Left kidney (tissue), 2 donors: ENCODE measurements around the gene NEUROG3. TPM values are rescaled to one million over a fixed set of nuclear protein-coding genes. Genes with fewer than 3 reads are reported as not detected.
"Not testable (repeated sequence)": the region's sequence is repeated elsewhere in the genome, so short reads cannot be mapped to it uniquely, and the experiment has no call there.

Experiments
- DNase-seq: peaks from one replicate; pipeline ENCODE4 v3.0.0-alpha.2; 2013
- polyA plus RNA-seq: library from polyadenylated mRNA; unstranded; fragments of 120-200 nt; gene quantifications from one replicate; pipeline ENCODE4 v1.2.1, GENCODE V29; 2013; ENCODE audit not compliant: insufficient read length

Gene NEUROG3
- polyA plus RNA-seq, 1 donor: not detected

DNA sequence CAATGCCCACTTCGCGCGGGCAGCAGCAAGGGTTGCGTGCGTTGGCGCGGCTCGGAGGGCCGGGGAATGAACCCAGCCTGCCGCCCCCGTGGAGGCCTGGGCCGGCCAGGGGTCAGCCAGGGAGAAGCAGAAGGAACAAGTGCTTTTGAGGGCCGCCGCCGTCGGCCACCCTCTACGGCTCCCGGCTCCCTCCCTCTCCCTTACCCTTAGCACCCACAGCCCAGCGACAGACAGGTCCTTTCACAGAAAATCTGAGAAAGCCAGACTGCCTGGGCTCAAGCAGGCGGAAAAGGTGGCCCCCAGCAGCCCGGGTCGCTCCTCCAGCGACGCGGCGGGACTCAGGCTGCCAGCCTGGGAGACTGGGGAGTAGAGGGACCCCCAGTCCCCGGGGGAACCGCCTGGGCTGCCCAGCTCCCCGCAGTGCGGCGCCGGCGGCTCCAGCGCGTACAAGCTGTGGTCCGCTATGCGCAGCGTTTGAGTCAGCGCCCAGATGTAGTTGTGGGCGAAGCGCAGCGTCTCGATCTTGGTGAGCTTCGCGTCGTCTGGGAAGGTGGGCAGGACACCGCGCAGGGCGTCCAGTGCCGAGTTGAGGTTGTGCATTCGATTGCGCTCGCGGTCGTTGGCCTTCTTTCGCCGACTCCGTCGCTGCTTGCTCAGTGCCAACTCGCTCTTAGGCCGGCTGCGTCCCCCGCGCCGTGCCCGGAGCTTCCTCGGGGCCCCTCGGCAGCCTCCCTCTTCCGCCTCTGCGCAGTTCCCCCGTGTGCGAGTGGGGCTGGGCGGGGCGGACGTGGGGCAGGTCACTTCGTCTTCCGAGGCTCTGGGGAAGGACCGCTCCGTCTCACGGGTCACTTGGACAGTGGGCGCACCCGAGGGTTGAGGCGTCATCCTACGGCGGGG is 815 bp downstream of the NEUROG3 start:
- DNase-seq: no peak

DNA sequence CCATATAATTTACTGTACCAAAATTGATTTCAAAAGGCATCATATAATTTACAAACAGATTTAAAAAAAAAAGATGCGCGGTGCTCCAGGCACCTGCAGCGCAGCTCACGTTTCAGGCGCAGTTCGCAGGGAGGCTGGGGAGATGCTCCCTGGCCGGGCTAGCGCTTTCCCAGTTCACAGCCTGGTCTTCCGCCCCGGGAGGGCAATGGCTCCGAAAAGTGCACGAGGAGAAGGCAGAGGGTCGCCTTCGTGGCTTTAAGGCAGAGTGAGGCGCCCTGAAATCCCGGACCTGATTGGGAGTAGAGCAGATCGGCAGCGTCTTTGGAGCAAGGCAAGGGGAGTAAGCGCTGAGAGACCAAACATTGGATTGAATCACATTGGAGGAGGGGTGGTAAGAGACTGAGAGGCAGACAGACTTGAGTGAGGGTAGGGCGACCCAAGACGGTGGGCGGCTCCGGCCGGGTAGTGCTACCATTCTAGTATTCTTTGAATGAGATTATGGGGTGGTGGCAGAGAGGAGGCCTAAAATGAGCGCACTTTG is 1.5 kb downstream of the NEUROG3 start:
- DNase-seq: no peak

DNA sequence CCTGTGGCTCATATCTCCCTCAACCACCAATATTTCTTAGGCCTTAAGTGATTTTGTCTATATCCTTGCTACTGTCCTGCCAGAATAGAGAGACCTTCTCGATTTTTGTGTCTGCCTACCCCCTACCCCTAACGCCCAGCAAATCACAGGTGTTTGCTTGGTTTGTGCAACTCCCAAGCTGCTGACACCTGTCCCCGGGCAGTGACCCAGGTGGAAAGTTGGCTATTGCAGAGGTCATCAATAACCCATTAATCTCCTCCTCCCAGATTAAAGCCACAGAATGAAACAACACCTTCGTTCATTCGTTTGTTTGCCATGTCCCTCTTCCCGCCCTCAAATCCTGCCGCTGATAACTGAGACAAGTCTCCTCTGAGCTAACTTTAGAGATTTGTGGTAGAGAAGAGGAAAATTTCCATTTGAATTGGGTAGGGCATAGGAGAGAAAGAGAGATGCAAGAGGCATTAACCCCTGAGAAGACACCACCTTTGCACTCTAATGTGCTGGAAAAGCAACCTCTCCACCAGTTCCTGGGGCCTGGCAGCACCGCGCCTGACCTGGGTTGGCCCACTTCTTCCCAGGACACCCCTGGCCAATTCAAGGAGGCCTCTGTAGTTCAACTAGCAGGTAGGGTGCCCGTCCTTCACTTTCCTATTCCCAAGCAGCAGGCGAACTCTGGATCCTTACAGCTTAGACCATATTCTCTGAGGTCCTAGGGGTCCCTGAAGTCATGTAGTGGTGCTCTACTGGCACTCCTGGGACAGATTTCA is 3.0 kb downstream of the NEUROG3 start:
- no peak for DNase-seq

DNA sequence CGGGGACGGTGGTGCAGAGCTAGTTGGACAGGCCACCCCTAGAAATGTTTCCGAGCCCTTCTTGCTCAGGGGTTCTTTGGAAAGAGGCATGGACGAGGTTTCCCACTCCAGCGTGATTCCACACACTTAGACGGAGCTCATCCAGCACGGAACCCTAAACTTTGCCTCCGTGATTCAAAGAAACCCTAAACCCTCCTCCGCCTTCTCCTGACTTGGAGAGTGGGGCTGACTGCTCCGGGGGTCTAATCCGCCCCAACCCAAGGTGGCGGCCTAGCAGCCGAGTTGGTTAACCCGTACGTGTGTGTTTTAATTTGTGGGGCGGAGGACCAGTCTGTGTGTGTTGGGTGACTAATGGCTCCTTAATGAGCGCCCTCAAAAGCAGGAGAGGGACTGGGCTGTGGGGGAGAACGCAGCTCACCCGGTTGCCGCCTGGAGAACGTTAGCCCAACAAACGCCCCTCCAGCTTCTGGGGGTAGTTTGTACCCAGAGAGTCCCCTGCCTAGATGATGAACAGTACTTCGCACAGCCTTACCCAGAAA is 3.8 kb downstream of the NEUROG3 start:
- DNase-seq: no peak

DNA sequence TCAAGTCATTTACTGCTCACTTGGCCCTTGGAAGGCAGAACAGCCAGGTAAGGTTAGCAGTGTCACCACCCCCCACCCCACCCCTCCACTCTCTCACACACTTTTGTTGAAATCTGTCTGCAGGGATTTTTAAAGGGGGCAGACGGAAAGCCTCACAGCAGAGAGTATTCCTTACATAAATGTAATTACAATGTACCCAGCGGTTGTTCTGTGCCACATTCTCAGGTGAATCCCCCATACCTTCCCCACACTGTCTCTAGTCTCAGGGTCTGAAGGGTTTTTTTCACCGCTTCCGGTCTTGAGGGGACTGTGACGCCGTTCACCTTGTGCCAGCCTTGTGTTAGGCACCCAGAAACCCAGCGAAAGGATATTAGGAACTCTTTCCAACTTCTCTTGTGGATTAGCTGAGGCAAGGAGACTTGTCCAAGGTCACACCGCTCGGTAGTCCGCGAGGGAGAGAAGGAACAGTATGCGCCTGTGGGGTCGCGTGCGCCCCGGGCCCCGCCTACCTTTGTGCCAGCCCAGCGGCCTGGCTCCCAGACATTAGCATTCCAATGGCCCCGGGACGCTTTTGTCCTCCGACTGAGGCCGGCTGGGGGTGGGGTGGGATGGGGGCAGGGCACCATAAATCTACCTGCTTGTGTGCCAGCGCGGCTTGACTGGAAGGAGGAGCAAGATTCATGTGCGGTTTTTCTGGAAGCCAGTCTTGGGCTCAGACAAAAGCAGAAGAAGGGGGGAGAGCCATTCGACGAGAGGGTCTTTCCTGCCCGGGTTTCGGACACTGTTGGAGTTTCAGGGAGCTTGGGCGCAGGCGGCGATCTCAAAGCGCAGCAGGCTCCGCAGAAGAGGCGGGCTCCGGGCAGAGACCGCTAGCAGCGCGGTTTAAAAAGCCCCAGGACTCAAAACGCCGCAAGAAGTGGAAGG is 4.5 kb downstream of the NEUROG3 start:
- no peak for DNase-seq

DNA sequence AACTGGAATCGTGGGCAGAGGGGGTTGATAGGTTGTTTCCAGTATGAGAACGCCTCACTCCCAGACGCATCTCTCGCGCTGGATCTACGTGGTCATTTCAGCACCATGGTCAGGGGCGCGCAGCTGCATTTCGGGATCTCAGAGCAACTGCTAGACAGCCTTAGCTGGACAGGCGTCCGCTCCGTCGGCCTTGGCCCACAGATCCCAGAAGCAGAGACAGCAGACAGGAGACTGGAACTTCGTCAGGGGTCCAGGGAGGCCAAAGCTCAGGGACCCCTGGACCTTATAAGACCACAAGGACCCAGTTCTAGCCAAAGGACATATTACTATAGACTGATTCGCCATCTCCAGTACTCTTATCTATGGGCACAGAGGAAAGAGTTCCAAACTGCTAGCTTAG is 5.3 kb downstream of the NEUROG3 start:
- peak; percentile 71 for DNase-seq

DNA sequence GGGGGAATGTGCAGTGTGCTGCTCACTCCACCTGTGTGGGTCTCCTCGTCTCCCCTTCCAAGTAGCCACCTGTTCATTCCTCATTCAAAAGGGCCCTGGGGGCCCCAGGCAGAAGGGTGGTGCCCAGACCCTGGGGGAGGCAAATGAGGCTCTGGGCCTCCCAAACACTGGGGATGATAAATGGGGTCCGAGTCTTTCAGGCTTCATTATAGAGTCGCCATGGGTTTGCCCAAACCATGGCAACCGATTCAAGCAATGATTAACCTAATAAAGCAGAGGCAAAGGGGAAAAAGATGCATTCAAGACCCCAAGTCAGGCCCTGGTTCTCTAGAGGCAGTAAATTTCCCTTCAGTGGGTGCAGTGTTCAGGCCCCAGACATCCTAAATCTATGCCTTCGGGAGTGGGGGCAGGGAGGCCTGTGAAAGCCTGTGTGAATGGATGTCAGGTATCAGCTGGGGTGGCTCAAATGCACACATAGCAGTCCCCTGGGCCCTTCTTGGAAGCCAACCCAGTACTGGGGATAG is 10.4 kb downstream of the NEUROG3 start:
- DNase-seq: no peak

DNA sequence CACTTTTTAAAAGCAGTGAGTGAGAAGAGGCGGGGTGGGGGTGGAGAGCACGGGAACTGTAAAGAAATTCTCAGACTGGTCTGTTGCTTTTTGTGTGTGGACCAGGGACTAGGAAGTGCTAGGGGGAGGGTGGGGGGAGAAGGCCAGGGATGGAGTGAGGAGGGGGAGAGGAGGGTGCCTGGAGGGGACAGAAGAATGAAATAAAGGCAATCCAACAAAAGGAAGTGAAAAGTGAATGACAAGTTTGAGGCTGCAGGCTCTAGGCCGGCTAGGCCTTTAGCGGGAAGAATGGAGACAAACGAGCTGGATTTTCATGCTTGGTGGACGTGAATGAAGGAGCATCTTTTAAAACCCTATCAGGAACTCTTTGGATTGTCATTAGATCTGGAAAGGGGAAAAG is 13.7 kb downstream of the NEUROG3 start:
- DNase-seq: no peak

DNA sequence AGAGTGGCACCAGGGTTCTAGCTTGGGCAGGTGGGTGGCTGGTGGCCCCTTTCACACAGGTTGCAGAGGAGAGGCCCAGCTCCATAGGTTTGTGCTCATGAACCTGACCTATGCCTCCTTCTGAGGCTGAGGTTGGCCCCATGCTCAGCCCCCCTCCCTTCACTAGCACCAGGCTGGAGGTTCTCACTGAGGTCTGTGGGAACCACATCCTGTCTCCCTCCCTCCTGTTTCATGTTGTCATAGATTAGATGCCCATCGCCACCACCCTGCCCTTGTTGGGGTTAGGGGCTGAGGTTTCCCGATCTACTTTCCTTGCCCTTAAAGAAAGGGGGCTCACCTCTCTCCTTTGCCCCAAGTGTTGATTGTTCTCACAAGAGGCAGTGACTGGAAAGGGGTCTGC is 14.7 kb downstream of the NEUROG3 start:
- DNase-seq: no peak

DNA sequence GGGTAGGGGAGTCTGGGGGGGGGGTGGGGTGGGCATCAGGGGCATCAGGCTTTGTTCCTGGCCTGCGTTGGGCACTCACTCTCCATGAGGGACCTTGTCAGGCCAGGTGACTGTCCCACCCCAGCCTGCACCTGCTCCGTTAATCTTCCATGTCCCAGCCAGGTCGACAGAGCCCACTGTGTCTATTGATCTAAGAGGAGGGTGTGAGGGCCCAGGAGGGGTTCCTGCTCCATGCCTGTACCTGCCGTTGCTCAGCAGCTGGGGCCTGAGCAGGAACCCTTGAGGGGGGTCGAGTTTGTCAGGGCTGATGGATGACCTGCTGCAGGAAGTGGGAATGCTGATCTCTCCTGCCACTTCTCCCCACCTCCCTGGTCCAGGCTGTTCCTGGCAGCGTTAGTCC is 18.6 kb downstream of the NEUROG3 start:
- no peak for DNase-seq

DNA sequence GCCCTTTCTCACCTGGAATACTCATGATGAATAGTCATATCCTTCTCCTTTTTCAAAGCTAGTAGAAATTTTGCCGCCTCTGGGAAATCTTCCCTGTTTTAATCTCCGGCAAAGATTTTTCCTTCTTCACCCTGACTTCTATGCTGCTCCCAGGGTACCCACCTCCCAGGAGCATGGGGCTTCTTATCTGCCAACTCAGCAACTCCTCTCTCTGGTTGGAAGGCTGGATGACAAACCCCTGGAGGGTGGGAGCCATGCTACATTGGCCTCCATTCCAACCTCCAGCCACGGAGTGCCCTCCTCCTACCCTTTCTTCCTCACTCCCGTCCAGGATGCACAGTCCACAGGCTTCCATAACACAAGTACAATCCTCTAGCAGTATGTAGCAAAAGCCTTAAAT is 19.9 kb downstream of the NEUROG3 start:
- no peak for DNase-seq

DNA sequence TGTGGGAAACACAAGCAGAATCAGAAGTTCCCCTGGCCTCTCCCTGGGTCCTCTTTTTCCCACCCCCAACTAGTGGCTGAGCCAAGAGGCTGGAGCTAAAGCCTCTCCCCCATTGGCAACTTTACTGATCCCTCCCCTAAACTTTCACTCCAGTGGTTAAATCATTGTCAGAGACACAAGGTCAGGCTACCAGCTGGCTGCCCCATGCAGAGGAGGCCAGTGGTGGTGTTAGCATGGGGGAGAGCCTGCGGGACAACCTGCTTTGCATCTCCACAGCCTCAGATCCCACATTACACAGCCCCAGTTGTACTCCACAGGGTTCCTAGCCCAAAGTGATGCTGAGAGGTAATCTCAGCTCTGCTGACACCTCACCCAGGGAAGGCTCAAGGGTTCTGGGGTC is 21.0 kb downstream of the NEUROG3 start:
- DNase-seq: no peak

DNA sequence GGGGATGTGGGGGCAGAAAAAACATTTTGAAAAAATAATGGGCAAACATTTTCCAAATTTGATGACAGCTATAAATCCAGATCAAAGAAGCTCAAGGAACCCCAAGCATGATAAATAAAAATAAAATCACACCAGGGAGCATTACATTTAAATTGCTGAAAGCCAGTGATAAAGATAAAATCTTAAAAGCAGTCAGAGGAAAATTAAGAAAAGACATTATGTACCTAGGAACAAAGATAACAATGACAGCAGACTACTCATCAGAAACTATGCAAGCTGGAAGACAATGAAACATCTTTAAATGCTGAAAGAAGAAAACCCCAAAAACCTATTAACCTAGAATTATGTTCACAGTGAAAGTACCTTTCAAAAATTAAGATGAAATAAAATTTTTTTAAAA is 23.3 kb downstream of the NEUROG3 start:
- no peak for DNase-seq

DNA sequence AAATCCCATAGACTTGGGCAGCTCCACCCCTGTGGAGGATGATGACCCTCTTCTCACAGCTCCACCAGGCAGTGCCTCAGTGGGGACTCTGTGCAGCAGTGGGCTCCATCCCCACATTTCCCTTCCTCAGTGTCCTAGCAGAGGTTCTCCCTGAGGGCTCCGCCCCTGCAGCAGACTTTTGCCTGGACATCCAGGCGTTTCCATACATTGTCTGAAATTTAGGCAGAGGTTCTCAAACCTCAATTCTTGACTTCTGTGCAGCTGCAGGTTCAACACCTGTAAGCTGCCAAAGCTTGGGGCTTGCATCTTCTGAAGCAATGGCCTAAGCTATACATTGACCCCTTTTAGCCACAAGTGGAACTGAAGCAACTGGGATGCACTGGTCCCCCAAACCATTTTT is 31.8 kb downstream of the NEUROG3 start:
- no peak for DNase-seq

DNA sequence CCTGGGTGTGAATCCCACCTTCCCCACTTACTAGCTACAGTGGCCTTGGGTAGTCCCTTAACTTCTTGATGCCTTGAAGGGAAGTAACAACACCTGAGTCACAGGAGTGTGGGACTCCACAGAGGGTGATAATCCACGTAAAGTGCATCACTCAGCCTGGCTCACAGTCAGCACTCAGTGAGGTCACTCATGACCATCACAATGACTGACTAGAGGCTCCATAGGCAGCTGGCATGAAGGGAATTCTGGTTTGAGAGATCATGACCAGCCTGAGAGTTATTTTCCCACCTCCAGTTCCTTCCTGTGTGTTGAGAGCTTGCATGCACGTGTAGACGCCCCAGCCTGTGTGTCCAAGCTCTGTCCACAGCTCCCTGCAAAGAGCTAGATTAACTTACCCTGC is 34.8 kb downstream of the NEUROG3 start:
- no peak for DNase-seq

DNA sequence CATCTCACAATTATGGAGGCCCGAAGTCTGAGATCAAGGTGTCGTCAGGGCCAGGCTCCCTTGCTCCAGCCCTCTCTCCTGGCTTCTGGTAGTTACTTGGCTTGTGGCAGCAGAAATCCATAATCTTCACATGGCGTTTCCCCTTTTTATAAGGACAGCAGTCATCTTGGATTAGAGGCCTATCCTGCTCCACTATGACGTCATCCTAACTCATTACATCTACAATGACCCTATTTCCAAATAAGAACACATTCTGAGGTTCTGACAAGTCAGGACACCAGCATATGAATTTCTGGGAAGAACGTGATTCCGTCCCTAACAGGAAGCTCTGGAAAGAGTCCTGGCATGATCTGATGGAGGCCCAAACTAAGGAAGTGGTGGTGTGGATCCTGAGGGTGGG is 35.8 kb downstream of the NEUROG3 start:
- DNase-seq: no peak

DNA sequence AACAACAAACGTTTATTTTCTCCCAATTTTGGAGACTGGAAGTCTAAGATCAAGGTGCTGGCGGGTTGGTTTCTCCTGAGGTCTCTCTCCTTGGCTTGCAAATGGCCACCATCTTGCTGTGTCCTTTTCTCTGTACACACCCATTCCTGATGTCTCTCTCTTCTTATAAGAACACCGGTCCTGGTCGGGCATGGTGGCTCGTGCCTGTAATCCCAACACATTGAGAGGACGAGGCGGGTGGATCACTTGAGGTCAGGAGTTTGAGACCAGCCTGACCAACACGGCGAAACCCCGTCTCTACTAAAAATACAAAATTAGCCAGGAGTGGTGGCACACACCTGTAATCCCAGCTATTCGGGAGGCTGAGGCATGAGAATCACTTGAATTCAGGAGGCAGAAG is 36.7 kb downstream of the NEUROG3 start:
- DNase-seq: not testable (repeated sequence)

DNA sequence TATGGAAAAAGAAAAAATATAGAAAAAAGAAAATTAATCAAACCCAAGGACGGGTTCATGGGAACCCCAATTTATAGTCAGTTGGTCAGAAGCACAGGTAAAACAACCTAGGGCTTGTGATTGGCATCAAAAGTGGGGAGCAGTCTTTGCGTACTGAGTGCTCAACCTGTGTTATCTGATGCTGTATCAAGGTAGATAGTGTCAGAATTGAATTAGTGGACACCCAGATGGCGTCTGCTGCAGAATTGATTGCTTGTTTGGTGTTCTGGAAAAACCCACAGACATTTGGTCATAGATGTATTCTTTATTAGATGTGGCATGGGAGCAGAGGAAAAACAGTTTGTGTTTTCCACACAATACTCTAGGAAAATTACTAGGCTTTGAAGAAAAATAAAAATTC is 39.6 kb downstream of the NEUROG3 start:
- no peak for DNase-seq

DNA sequence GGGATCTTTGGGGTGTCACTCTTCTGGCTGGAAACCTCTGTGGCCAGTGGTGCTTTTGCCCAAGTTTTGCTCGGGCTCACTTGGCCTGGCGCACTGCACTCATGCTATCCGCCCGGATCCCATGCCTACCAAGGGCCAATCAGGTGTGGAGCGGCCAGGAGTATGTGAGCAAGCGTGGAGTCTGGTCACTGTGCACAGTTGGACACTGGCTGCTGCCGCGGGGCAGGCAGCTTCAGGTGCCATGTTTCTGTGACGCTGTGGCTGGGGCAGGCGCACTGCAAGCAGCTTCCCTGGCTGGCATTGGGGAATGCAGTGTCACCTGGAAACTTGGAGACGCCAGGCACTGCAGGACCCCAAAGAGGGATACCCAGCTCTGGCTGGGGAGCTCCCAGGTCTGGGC is 45.3 kb downstream of the NEUROG3 start:
- no peak for DNase-seq
